Measurements from ENCODE around the gene MICALL2. TPM values are rescaled to one million over a fixed set of nuclear protein-coding genes. Genes with fewer than 3 reads are reported as not detected.

Gene MICALL2
- 13.0 and 20.9 TPM in 2 replicates for total RNA-seq

DNA sequence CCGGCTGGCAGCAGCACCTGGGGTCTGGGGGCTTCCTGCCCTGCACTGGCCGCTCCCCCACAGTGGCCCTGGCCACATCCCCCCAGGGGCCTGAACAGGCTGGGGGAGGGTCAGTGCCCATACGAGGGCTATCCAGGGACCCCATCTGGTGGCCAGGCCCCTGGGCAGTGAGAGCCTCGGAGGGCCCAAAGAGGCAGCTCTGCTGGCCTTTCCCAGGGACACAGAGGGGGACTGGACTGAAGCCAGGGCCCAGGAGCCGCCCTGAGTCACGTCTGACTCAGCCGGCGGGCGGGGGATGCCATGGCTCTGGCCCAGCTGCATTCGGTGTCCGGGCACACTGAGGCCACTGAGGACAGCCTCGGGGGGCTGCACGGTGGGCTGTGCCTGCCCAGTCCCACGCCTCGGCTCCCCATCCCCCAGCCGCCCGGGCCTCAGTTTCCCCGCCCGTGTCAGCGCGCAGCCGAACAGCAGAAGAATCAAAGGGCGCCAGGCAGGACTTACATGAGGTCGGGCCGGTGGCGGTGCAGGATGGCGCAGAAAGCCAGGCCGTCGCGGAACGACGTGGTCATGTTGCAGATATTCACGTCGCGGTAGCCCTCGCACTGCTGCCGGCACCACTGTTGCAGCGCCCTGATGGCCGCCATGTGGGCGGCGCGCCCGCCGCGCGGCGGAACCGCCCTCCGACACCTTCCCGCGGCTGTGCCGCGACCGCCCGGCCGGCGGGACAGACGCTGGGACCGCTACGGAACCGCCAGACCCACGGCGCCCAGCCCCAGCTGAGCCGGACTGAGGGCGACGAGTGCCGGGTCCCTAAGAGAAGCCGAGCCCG is at the start of gene MICALL2:
TSS of gene MICALL2 (minus strand) at position 788 of the 829 bp plus-strand sequence. CDS start at position 644, 144 bp downstream.

GRCh38 chr7:1503816-1504775 is 44.8 kb upstream of the MICALL2 start, which contains the start of gene INTS1:
INTS1 (minus strand) TSS chr7:1504389; CDS start chr7:1503960, 429 bp downstream.

Other genes starting within 250 kb of the MICALL2 start
- not detected in 2 replicates for gene UNCX, start 226.6 kb downstream of the MICALL2 start, total RNA-seq
- gene INTS1, start 44.9 kb upstream of the MICALL2 start, total RNA-seq = 29.0 and 45.1 TPM in 2 replicates
- 27.0 and 39.7 TPM in 2 replicates for gene MAFK, start 71.2 kb upstream of the MICALL2 start, total RNA-seq
- gene TMEM184A, start 96.7 kb upstream of the MICALL2 start, total RNA-seq = under 0.01 and 0.19 TPM in 2 replicates
- 15.8 and 29.5 TPM in 2 replicates for gene PSMG3, start 110.6 kb upstream of the MICALL2 start, total RNA-seq
- 0.38 and 0.56 TPM in 2 replicates for gene ELFN1, start 210.8 kb upstream of the MICALL2 start, total RNA-seq